K562 (cell line): Measurements from ENCODE around the gene FLCN. TPM values are rescaled to one million over a fixed set of nuclear protein-coding genes. Genes with fewer than 3 reads are reported as not detected.
A peak's percentile ranks its signal among the peaks of the same experiment; 100 is the strongest.

Source experiments
- BDP1 ChIP-seq: IDR thresholded peaks from 3 replicates; pipeline ENCODE4 v1.6.1; 2011; ENCODE audit not compliant: insufficient read length, insufficient read depth
- DLX4 ChIP-seq: fragments of 250-450 bp; sonication (Bioruptor Pico); IDR thresholded peaks from 2 replicates; pipeline ENCODE4 v1.6.1; 2021; ENCODE audit warnings: mild to moderate bottlenecking
- ETS2 ChIP-seq: IDR thresholded peaks from 2 replicates; pipeline ENCODE4 v1.6.1; 2016; ENCODE audit warnings: borderline replicate concordance, missing genetic modification characterization, mild to moderate bottlenecking, moderate library complexity, missing compliant biosample characterization; ENCODE audit not compliant: poor library complexity, severe bottlenecking
- FOXA1 ChIP-seq: fragments of 450-650 bp; IDR thresholded peaks from 2 replicates; pipeline ENCODE4 v1.6.1; 2016; ENCODE audit warnings: mild to moderate bottlenecking, borderline replicate concordance
- PCBP2 ChIP-seq: fragments of 200-400 bp; formaldehyde crosslinking; IDR thresholded peaks from 2 replicates; pipeline ENCODE4 v1.6.1; 2018; ENCODE audit warnings: low read length, low read depth, mild to moderate bottlenecking, moderate library complexity; ENCODE audit not compliant: poor library complexity, severe bottlenecking
- RAD51 ChIP-seq: fragments of 450-650 bp; IDR thresholded peaks from 2 replicates; pipeline ENCODE4 v1.7.1; 2016; ENCODE audit warnings: low read depth, mild to moderate bottlenecking, borderline replicate concordance
- RBM14 ChIP-seq: fragments of 200-400 bp; formaldehyde crosslinking; IDR thresholded peaks from 2 replicates; pipeline ENCODE4 v1.6.1; 2018; ENCODE audit warnings: low read depth, mild to moderate bottlenecking, low read length, moderate library complexity, borderline replicate concordance; ENCODE audit not compliant: insufficient read depth
- TCF15 ChIP-seq: fragments of 250-450 bp; sonication (Bioruptor Pico); IDR thresholded peaks from 2 replicates; pipeline ENCODE4 v1.8.0; 2022; ENCODE audit warnings: moderate library complexity, mild to moderate bottlenecking, inconsistent platforms
- ZBED1 ChIP-seq: IDR thresholded peaks from 2 replicates; pipeline ENCODE4 v1.6.1; 2014
- ZEB2 ChIP-seq: fragments of 450-650 bp; IDR thresholded peaks from 2 replicates; pipeline ENCODE4 v1.6.1; 2016
- ZNF766 ChIP-seq: fragments of 200-800 bp; sonication (Bioruptor generic); conservative IDR thresholded peaks from 2 replicates; pipeline ENCODE4 v1.6.1; 2016; ENCODE audit warnings: missing genetic modification characterization, missing compliant biosample characterization
- polyA plus RNA-seq, 8 experiments: library from polyadenylated mRNA; depleted of rRNA in 4 of 8; stranded (reverse) in 5 of 8; unstranded in 3 of 8; fragments of >200 nt; fragmentation: Nextera tagmentation in 2 of 8; fragmentation: Illumina TruSeq in 1 of 8; extraction: Ambion mirVana in 2 of 8; extraction: Trizol in 1 of 8; gene quantifications; 2 replicates each; pipeline versions ENCODE4 v1.2.1 to v1.2.3, GENCODE V29; 2011 to 2014; ENCODE audit warnings: inconsistent platforms in 1 of 8, missing spikeins in 1 of 8
- total RNA-seq, 7 experiments: library from RNA; depleted of rRNA in 6 of 7; stranded (reverse); fragments of >200 nt in 6 of 7; fragmentation: Illumina TruSeq in 2 of 7; extraction: Trizol in 2 of 7; gene quantifications; 2 replicates each; pipeline versions ENCODE4 v1.2.1 to v1.2.3, GENCODE V29; 2011 to 2021; ENCODE audit warnings: low replicate concordance in 1 of 7
- TF ChIP-seq, protein P1 (sequence below), 2 experiments: fragments of 450-650 bp; IDR thresholded peaks; 2 replicates each; pipeline ENCODE4 v1.6.1; 2016
- TF ChIP-seq, protein P2 (sequence below), 3 experiments: fragments of 200-800 bp in 1 of 3; fragments of 250-450 bp in 1 of 3; fragments of 450-650 bp in 1 of 3; sonication (Bioruptor Pico) in 1 of 3; sonication (Bioruptor generic) in 1 of 3; formaldehyde crosslinking in 1 of 3; IDR thresholded peaks; 2 replicates each; pipeline versions ENCODE4 v1.6.1 to v1.8.0; 2016 to 2022; ENCODE audit warnings: mild to moderate bottlenecking in 2 of 3, missing genetic modification characterization in 2 of 3, missing compliant biosample characterization in 1 of 3, moderate library complexity in 1 of 3
- TF ChIP-seq, protein P3 (sequence below): sonication (generic); formaldehyde crosslinking; IDR thresholded peaks from 2 replicates; pipeline ENCODE4 v1.9.0; 2022; ENCODE audit warnings: mild to moderate bottlenecking, missing genetic modification reagents
- TF ChIP-seq, protein P4 (sequence below): fragments of 450-650 bp; formaldehyde crosslinking; IDR thresholded peaks from 2 replicates; pipeline ENCODE4 v1.4.0; 2020; ENCODE audit warnings: mild to moderate bottlenecking, moderate library complexity
- TF ChIP-seq, protein P5 (sequence below): sonication (generic); formaldehyde crosslinking; IDR thresholded peaks from 2 replicates; pipeline ENCODE4 v1.8.1; 2022; ENCODE audit warnings: missing genetic modification reagents

FLCN gene
- total and polyA plus RNA-seq, 9 of the 15 experiments (the other 6 are each of a cell fraction or from before 2014, with no cell fraction given), result 1.6 to 33.5 (median 10.9) TPM

DNA sequence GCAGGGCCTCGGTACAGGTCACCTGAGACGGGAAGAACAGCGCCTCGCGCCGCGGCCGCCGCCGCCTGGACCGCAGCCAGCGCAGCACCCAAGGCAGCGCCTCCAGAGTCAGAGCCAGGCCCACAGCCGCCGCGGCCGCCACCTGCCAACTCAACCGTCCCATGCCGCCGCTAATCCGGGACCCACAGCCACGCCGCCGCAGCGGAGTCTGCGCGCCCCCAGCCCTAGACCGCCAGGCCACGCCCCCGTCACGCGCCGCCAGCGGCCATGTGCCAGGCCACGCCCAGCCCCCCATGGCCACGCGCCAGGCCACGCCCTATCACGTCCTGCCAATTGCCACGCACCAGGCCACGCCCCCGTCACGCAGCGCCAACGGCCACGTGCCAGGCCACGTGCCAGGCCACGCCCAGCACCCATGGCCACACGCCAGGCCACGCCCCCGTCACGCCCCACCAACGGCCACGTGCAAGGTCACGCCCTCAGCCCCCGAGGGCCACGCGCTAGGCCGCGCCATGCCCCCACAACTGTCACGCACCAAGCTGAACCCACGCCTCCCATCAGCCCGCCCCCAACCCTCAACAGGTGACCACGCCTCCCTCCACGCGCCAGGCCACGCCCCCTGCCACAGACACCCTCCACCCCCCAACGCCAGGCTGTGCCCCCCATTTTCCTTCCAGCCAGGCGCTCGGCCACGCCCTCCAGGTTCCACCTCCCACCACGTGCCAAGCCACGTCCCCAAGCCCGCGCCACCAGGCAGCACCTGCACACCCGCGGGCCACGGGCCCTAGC is 30.6 kb downstream of the FLCN start, which contains the start of gene PLD6 (continued):
- TF ChIP-seq, protein P1, sequence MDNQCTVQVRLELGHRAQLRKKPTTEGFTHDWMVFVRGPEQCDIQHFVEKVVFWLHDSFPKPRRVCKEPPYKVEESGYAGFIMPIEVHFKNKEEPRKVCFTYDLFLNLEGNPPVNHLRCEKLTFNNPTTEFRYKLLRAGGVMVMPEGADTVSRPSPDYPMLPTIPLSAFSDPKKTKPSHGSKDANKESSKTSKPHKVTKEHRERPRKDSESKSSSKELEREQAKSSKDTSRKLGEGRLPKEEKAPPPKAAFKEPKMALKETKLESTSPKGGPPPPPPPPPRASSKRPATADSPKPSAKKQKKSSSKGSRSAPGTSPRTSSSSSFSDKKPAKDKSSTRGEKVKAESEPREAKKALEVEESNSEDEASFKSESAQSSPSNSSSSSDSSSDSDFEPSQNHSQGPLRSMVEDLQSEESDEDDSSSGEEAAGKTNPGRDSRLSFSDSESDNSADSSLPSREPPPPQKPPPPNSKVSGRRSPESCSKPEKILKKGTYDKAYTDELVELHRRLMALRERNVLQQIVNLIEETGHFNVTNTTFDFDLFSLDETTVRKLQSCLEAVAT (IDR thresholded peaks at IDR 0.05), result no peak
- TF ChIP-seq, protein P2, sequence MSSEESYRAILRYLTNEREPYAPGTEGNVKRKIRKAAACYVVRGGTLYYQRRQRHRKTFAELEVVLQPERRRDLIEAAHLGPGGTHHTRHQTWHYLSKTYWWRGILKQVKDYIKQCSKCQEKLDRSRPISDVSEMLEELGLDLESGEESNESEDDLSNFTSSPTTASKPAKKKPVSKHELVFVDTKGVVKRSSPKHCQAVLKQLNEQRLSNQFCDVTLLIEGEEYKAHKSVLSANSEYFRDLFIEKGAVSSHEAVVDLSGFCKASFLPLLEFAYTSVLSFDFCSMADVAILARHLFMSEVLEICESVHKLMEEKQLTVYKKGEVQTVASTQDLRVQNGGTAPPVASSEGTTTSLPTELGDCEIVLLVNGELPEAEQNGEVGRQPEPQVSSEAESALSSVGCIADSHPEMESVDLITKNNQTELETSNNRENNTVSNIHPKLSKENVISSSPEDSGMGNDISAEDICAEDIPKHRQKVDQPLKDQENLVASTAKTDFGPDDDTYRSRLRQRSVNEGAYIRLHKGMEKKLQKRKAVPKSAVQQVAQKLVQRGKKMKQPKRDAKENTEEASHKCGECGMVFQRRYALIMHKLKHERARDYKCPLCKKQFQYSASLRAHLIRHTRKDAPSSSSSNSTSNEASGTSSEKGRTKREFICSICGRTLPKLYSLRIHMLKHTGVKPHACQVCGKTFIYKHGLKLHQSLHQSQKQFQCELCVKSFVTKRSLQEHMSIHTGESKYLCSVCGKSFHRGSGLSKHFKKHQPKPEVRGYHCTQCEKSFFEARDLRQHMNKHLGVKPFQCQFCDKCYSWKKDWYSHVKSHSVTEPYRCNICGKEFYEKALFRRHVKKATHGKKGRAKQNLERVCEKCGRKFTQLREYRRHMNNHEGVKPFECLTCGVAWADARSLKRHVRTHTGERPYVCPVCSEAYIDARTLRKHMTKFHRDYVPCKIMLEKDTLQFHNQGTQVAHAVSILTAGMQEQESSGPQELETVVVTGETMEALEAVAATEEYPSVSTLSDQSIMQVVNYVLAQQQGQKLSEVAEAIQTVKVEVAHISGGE (CRISPR knock-in tag; IDR thresholded peaks at IDR 0.05), result no peak
- TF ChIP-seq ZNF766 (CRISPR knock-in tag) (0 out of 2 replicates have a peak, but pooled peaks have one; percentile 6), PCBP2 (no peak), ZBED1 (no peak), RAD51 (peak; percentile 86), DLX4 (CRISPR knock-in tag) (no peak), ZEB2 (no peak), TCF15 (no peak), FOXA1 (no peak), RBM14 (no peak), ETS2 (tag) (no peak), BDP1 (no peak)
- TF ChIP-seq, protein P3, sequence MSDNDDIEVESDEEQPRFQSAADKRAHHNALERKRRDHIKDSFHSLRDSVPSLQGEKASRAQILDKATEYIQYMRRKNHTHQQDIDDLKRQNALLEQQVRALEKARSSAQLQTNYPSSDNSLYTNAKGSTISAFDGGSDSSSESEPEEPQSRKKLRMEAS, result peak; percentile 100
- TF ChIP-seq, protein P4, sequence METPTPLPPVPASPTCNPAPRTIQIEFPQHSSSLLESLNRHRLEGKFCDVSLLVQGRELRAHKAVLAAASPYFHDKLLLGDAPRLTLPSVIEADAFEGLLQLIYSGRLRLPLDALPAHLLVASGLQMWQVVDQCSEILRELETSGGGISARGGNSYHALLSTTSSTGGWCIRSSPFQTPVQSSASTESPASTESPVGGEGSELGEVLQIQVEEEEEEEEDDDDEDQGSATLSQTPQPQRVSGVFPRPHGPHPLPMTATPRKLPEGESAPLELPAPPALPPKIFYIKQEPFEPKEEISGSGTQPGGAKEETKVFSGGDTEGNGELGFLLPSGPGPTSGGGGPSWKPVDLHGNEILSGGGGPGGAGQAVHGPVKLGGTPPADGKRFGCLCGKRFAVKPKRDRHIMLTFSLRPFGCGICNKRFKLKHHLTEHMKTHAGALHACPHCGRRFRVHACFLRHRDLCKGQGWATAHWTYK (CRISPR knock-in tag), result peak; percentile 89
- TF ChIP-seq, protein P5, sequence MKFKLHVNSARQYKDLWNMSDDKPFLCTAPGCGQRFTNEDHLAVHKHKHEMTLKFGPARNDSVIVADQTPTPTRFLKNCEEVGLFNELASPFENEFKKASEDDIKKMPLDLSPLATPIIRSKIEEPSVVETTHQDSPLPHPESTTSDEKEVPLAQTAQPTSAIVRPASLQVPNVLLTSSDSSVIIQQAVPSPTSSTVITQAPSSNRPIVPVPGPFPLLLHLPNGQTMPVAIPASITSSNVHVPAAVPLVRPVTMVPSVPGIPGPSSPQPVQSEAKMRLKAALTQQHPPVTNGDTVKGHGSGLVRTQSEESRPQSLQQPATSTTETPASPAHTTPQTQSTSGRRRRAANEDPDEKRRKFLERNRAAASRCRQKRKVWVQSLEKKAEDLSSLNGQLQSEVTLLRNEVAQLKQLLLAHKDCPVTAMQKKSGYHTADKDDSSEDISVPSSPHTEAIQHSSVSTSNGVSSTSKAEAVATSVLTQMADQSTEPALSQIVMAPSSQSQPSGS (CRISPR knock-in tag), result peak; percentile 80
